ENCODE measurements around the gene WNT10A.

Gene WNT10A

DNA sequence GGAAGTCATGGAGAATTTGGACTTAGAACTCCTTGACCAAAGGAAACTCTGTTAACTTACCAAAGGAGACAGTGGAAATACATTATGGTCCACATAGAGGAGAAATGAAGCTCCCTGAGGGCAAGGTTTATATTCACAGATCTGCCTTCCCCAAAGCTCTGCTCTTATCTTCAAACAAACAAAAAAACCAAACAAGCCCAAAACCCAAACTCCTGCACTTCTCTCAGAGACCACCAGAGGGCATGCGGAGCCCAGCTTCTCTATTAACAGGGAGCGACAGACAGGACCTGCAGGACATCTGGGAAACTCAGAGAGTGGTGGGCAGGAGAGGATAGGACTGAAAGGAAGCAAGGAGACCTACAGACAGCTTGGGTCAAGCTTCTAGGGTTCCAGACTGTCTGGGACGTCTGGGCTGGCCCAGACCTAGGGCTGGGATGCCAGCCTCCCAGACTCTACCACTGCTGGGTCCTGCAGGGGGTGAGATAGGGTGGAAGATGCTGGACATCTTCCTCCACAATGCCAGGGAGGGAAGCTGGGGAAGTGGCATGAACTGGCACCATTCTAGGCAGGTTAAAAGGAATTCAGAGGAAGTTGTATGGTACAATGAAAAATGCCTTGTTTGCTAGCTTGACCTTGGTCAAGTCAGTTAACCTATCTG, 4.0 kb upstream of the WNT10A start:
- DNase-seq: peak in 43 of 56 donors; percentile 11 to 83 (median 40)

DNA sequence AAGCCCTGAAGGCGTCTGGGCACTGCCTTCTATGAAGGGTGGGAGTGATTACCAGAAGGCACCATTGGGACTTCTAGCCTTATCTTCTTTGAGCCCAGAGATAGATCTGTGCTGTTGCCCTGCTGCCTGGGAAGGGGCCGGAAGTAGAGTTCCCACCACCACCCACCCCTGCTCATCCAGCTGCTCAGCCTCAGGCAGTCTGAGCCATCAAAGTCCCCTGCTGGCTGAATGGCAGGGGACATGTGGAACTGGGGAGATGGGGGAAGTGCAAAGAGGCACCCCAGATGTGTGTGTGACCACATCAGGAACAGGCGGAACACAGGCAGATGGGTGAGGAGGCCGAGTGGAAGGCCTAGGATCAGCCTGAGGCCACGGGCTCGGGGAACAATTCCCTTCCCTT, 3.3 kb upstream of the WNT10A start:
- DNase-seq: no peak

DNA sequence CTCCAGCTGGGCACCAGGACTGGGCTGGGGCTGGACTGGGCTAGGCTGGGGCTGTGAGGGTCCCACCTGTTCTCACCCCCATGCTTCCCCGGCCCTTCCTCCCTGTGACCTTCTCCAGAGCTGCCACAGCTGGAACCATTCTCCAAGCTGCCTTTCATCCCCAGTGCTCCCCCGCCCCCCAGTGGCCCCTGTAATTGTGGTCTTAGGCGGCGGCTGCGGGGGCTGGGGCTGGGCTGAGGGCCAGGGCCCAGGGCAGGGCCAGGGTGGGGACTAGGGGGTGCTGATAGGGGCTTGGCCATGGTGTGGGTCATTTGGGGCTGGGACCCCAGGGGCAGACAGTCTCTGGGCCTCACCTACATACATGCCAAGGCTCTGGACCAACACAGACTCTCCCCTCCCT, 2.8 kb upstream of the WNT10A start:
- no peak for DNase-seq

DNA sequence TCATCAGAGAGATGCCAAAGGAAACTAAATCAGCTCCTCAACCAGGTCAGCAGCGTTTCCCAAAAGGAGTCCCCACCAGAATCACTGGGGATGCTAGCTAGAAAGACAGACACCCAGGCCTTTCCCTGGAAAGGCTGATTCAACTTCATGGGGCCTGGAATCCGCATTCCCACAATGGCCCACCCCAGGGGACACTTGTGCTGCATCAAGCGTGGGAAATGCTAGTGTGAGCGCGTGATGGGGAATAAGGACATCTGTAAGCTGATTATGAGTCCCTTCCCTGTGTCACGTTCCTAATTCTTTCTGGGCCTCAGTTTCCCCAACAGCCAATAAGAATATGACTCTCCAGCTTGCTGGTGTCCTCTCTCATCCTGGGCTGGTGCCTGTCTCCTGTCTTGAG, 2.2 kb upstream of the WNT10A start:
- no peak for DNase-seq

DNA sequence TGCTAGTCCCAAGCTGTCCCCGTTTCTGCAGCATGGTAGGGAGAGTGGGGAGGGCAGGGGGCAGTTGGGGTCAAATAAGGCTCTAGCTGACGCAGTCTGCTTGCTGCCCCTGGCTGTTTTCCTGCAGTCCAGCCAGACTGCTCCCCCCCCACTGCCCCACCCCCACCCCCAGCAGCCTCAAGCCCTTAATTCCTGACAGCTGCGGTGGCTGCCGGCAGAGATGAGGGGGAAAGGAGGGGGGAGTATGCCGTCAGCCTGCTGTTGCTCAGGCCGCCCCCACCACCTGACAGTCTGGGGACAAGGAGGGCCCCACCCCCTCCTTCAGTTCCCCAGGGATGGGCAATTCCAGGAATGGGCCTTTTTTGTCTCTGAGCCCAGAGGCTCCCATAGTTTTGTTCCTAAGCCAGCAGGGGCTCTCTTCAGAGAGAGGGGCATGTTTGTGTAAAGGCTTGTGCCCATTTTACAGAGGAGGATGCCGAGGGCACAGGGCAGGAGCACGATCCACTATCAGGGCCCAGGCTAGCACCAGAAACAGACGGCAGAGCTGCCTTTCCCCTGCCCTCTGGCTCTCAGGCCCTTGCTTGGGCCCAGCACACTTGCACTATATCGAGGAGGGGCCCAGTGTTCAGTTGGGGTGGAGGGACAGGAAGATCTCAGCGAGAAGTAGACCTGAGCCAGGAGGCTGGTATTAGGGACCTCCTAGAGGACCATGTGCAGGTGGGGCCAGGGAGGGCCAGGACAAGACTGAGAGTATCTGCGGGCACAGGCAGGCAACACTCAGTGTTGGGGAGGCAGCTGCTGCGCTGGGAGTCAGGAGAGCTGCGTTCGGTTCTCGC, 1.5 kb upstream of the WNT10A start:
- DNase-seq: no peak

DNA sequence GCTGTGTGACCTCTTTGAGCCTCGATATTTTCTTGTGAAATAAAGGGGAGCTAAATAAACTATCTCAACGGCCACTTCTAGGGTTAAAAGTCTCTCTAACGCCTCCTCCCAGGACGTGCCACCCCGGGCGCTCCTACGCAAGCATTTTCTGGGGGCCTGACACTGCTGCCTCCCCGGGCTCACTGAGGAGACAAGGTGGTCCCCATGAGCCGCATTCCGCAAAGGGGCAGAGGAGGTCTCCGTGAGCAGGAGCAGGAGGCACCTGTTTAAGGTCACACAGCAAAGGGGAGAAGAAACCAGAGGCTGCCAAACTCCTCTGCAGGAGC, 913 bp upstream of the WNT10A start:
- DNase-seq: no peak

DNA sequence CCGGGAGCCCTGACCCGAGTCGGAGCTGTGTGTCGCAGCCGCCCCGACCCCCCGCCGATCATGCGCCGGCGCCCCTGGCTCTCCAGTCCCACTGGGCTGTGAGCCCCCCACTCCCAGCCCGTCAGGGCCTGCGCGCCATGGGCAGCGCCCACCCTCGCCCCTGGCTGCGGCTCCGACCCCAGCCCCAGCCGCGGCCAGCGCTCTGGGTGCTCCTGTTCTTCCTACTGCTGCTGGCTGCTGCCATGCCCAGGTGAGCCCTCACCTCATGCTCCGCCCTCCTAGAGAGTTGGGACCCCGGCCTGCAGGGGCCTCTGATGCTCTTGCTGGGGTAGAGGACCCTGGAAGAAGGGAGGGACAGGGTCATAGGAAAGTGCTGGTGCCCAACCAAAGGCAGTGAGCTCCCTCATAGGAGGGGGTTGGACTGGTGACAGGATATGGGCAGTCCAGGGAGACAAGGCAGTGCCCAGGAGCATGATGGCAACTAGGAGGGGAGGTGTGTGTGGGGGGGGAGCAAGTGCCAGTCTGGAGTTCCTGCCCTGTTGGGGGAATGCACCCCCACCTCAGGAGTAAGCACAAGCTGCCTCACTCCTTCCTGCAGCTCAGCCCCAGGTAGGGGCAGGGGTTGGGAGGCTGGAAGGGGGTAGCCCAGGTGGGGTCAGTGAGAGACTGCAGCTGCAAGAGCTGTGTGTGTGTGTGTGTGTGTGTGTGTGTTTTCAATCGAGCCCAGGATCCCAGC, 375 bp downstream of the WNT10A start:
- DNase-seq: no peak

DNA sequence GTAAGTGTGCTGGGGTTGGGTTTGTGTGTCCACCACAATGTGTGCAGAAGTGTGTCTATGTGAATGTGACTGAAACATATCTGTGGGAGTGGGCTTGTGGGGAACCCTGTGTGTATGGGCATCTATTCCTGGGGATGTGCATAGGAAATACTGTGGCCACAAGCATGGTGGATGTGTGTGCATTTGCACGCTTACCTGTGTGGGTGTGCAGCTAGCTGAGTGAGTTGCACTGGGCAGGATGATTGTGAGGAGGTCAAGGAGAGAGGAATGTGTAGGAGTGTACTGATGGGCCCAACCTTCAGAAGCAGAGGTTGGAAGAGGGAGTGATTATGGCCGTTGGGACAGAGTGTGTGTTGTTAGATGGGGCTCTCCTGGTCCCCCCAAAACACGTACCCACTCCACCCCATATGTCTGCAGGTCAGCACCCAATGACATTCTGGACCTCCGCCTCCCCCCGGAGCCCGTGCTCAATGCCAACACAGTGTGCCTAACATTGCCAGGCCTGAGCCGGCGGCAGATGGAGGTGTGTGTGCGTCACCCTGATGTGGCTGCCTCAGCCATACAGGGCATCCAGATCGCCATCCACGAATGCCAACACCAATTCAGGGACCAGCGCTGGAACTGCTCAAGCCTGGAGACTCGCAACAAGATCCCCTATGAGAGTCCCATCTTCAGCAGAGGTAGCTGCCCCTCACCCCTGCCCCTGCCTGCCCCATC, 1.2 kb downstream of the WNT10A start:
- no peak for DNase-seq

DNA sequence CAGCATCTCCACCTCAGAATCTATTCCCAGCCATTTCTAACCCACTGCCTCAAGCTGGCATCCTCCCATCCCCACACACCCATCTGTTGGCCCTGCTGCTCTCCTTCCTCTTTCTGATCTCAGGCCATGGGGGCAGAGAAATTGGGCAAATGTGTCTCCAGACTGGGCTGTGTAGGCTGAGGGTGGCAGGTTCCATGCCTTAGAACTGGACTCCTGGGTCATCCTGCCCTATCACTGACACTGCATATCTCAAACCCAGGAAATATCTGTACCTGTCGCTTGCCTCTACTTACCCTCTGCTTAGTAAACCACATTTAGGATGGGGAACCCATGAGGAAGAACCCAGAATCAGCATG, 1.8 kb downstream of the WNT10A start:
- no peak for DNase-seq

DNA sequence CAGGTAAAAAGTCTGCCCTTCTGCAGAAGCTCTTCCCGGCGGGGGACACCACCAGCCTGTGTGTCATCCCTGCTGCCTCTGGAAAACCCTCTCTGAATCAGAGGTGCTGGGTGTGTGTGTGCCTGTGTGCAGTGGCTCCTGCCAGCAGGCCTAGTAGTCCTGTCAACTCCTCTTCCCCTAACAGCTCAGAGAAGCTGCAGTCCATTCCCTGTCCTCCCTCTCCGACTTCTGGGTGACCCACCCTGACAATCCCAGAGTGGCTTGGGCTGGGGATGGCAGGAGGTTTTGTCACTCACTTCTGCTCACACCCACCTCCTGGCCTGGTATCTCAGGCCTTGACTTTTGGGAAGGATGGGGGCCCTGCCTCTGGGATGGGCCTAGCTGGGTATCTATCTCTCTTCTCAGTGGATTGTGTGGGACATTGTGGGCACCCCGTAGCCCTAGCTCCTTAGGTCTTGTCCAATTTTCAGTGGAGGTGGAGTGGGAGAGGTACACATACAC, 2.3 kb downstream of the WNT10A start:
- DNase-seq: no peak

DNA sequence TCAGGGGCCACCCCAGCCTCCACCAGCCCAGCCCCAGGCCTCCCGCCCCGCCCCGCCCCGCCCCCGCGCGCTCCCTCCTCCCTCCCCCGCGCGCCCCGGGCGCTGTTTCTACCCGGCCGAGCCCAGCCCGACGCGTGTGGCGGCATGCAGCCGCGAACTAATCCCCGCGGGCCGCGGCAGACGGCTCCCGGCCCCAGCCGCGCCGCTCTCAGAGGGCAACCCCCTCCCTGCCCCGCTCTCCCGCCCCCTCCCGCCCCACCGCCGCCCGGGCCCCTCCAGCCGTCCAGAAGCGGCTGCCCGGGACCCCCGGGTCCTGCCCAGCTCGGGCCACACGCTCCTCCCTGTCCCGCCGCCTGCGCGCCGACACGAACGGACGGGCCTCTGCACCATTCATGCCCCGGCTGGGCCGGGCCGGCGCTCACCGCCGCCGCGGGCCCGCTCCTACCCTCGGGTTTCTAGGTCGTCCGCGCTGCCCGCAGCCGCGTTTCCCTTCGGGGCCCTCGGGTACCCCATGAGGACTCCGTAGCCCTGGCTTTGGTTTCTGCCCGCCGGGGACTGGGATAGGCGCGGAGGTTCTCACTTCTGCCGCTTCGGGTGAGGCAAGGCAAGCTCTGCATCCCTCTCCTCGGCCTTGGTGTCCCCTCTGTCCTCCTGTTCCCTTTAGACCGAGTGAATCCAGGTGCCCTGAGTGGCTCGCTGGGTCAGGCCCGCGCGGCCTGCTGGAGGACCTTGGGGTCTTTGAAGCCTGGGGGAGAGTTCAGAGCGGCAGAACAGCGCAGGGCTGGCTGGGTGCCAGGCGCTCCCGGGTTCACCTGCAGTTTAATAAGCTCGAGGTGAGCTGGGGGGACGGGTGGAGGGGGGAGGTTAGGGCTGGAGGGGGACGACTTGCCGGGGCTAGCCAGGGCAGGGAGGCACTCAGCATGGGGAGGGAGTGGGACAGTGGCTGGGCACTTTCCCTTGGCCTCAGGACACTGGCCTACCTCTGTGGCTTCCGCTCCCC, 3.1 kb downstream of the WNT10A start:
- DNase-seq: no peak

DNA sequence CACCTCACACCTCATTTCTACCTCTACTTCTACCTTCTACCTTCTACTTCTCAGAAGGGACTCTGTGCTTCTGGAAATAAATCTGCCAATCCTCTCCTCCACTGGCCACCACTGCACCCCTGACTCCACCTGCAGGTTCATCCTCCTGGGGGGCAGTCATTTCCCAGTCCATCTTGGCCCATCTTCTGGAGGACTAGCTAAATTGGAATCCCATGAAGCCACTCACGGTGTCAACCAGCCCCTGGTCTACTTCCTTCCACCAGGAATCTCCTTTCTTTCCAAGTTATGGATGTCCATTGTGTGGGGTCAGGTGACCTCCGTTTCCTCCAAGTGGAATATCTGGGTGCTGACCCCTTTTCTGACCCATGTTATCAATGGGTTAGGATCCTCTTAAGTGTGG, 3.9 kb downstream of the WNT10A start:
- DNase-seq: no peak

DNA sequence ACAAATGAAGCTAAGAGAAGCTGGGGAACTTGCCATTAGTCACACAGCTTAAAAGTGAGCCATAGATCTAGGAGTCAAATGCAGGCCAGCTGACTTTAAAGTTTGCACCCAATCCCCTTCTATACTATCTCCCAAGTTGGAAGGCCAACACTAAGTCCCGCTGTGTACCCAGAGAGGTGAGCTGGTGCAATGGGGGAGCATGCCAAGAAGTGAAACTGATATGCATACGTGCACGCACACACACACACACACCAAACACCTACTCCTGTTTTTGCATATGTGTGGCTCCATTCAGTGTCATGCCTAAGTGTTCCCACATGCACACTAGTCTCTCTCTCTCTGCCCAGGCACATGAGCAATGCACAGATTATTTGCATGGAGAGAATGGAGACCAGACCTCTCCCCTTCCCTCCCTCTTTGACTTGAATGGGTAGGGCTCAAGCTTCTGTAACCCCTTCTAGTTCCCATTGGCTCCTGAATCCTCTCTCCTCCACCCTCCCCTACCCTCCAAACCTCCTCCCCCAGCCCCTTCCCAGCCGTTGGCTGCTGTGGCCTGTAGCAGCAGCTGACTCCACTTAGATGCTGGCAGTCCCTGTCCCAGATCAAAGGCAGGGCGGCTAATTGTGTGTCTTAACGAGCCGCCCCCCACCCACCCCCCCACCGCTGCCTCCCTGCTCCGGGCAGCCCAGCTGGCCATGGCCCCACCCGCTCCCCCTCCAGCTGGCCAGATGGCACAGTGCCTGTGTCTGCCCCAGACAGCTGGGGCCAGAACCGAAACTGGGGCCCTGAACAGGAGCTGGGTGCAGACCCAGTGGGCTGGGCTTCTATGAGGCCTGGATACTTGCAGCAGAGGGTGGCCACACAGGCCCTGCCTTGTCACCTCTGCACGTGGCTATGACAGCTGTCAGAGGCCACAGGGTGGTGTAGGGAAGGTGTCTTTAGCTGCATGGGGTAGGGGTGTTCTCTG, 5.6 kb downstream of the WNT10A start:
- peak in 47 of 56 donors; percentile 19 to 78 (median 43) for DNase-seq

DNA sequence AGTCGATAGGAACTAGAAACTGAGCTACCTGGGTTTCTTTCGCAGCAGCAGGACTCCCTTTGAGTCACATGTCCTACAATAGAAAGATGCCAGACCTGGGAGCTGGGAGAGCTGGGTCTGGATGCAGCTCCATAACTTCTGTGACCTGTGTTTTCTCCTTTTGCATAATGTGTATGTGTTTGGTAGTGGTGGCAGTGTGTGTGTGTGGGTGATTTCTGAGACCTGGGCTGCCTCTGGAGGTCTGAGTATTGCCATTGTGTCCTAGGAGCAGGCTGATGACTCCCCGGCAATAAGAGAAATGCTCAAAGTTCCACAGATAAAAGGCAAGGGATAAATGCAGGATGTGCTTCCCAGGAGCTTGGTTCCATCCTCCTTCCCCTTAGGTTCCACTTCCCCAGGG, 6.4 kb downstream of the WNT10A start:
- no peak for DNase-seq

DNA sequence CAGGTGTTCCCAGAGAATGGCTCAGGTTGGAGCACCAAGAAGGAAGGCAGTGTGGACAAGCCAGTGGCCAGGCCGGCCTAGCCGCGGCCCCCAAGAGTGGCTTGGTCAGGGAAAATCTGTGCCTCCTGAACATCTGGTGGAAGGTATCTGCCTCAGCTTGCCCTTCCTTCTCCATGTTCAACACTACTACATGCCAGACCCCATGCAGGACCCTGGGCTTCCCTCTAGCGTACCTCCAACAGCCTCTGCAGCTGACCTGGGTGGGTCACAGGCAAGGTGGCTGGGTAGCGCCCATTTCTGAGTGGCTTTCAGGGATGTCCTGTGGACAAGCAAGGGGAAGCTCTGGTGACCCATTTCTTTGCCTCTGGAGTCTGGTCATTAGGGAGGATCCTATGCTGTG, 7.7 kb downstream of the WNT10A start:
- no peak for DNase-seq

DNA sequence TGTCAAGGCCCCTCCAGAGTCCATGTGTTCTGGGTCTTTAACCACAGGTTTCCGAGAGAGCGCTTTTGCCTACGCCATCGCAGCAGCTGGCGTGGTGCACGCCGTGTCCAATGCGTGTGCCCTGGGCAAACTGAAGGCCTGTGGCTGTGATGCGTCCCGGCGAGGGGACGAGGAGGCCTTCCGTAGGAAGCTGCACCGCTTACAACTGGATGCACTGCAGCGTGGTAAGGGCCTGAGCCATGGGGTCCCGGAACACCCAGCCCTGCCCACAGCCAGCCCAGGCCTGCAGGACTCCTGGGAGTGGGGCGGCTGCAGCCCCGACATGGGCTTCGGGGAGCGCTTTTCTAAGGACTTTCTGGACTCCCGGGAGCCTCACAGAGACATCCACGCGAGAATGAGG, 9.3 kb downstream of the WNT10A start:
- DNase-seq: no peak

DNA sequence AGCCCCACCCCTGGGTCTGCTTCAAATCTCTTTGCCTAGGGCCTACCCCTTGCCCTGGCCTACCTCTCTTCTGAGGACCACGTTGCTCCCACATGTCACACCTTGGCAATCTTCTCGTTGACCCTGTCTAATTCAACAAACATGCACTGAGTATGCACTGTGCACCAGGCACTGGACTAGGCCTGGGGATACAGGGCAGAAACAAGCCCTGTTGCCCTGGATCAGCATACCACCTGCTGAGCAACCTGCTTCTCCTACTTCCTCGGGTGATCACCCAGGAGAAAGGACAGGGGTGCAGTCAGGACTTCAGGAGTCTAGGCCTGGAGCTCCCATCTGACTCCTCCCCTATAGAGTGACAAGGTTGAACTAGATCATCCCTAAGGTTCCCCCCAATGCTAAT, 9.7 kb downstream of the WNT10A start:
- DNase-seq: no peak

DNA sequence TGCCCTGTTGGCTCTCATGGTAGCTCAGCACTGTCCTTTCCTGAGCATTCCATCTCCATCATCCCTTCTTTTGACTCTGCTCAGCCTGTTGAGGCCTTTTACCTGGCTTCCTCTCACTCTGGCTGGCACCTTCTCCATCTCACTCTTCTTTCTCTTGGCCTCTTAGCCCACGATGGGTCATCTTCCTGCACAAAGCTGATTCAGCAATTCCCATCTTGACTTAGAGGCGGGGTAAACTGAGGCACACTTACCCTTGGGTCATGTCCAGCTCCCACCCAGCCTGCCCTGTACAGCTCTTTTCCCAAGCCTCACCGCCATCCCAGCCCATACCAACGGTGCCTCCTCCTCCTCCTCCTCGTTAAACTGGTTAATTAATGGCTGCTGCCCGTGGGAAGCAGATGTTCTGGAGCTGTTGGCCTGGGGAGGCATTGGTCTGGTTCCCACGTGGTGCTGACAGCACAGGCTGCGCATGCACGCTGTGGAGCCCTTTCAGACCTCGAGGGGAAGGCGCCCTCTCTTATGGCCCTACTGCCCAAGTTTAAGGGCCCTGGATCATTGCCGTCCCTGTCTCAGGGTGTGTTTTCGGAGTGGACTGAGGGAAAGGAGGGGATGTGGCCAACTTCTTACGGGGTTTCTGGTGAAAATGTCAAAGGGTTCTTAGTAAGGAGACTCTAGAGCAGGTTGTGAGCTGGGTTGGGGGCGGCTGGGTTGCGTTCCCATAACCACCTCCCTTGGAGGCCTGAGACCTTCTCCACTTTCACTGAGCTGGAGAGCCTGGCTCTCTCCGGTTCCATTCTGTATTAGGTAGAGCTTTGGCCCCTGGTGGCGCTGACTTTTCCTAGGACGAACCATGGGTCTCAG, 10.9 kb downstream of the WNT10A start:
- DNase-seq: no peak

All from nucleus accumbens (tissue), 56 donors.